Breast epithelium (tissue), 4 donors: ENCODE measurements around the gene PEAK1. TPM values are rescaled to one million over a fixed set of nuclear protein-coding genes. Genes with fewer than 3 reads are reported as not detected.

Source experiments
- DNase-seq, 2 donors: peaks; one replicate each; pipeline ENCODE4 v3.0.0-alpha.2; 2019; ENCODE audit warnings: low spot score in 2 of 2
- H3K27ac ChIP-seq, 2 donors: fragments of 200-600 bp; sonication (generic) in 1 of 2; one replicate each; pipeline ENCODE4 v1.5.1; 2016 to 2019; ENCODE audit warnings: mild to moderate bottlenecking in 1 of 2
- H3K27me3 ChIP-seq, 2 donors: fragments of 200-600 bp; sonication (generic) in 1 of 2; one replicate each; pipeline versions ENCODE4 v1.5.1 to v1.6.0; 2017 to 2019; ENCODE audit warnings: control low read depth in 1 of 2, mild to moderate bottlenecking in 1 of 2
- H3K36me3 ChIP-seq: fragments of 200-600 bp; one replicate; pipeline ENCODE4 v1.5.1; 2019
- H3K4me1 ChIP-seq, 2 donors: fragments of 200-600 bp; sonication (generic); one replicate each; pipeline ENCODE4 v1.5.1; 2016 to 2019; ENCODE audit warnings: control low read depth in 1 of 2
- H3K4me3 ChIP-seq, 3 donors: fragments of 200-600 bp; sonication (generic); 1 replicate in 2 of 3; 2 replicates in 1 of 3; pipeline ENCODE4 v1.5.1; 2016 to 2019; ENCODE audit warnings: mild to moderate bottlenecking in 3 of 3, moderate library complexity in 2 of 3
- H3K9me3 ChIP-seq, 2 donors: fragments of 200-600 bp; sonication (generic) in 1 of 2; one replicate each; pipeline ENCODE4 v1.5.1; 2016 to 2019; ENCODE audit warnings: control low read depth in 1 of 2
- POLR2A ChIP-seq: fragments of 450-650 bp; IDR thresholded peaks from one replicate; pipeline ENCODE4 v1.6.1; 2016; ENCODE audit warnings: antibody characterized with exemption, mild to moderate bottlenecking, moderate library complexity
- POLR2AphosphoS5 ChIP-seq, 3 donors: sonication (generic); formaldehyde crosslinking; IDR thresholded peaks; one replicate each; pipeline ENCODE4 v1.6.1; 2017; ENCODE audit warnings: antibody characterized with exemption in 3 of 3
- intact Hi-C: fragments of 100-400 bp; cut with DNase I; formaldehyde crosslinking; loops from one replicate; pipeline ENCODE4 v1.15.1; 2023; ENCODE audit warnings: low total_unique reads
- total RNA-seq, 3 donors: library from RNA; depleted of rRNA; stranded (reverse); fragments of >200 nt; gene quantifications; one replicate each; pipeline ENCODE4 v1.1.0, GENCODE V29; 2016
- TF ChIP-seq, protein P1 (sequence below), 3 donors: fragments of 450-650 bp; IDR thresholded peaks; one replicate each; pipeline ENCODE4 v1.5.1; 2016 to 2017; ENCODE audit warnings: antibody characterized with exemption in 3 of 3, mild to moderate bottlenecking in 3 of 3, moderate library complexity in 3 of 3

The PEAK1 gene
- total RNA-seq, 3 donors from 2014 or later: 48.5 to 99.5 (median 55.2) TPM

DNA sequence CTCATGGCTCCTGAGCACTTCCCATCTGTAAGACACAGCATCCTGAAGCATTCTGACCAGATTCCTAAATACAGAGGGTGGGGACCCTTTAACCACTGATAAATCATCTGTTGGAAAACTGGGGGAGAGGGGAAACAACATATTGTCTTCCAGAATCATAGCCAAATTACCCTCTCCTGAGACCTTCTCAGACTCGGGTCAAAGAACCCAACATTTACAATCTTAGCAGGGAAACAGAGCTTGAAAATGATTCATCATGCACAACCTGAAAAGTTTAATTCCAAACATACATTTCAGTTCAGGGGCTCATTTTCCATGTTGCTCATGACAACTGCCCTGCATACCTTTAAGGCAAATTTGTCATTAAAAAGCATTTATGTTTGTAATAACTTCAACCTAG is 300.5 kb downstream of the PEAK1 start:
- DNase-seq: no peak
- intact Hi-C loops: no loop called here
- no peak overlapping the region for H3K4me3 ChIP-seq
- no peaks in the 10 kb centered on the region for H3K4me1 ChIP-seq
- no peaks in the 10 kb centered on the region for H3K27me3 ChIP-seq
- no peak for TF ChIP-seq POLR2AphosphoS5 (IDR thresholded peaks at IDR 0.05)
- no peak for TF ChIP-seq POLR2A
- TF ChIP-seq, protein P1, sequence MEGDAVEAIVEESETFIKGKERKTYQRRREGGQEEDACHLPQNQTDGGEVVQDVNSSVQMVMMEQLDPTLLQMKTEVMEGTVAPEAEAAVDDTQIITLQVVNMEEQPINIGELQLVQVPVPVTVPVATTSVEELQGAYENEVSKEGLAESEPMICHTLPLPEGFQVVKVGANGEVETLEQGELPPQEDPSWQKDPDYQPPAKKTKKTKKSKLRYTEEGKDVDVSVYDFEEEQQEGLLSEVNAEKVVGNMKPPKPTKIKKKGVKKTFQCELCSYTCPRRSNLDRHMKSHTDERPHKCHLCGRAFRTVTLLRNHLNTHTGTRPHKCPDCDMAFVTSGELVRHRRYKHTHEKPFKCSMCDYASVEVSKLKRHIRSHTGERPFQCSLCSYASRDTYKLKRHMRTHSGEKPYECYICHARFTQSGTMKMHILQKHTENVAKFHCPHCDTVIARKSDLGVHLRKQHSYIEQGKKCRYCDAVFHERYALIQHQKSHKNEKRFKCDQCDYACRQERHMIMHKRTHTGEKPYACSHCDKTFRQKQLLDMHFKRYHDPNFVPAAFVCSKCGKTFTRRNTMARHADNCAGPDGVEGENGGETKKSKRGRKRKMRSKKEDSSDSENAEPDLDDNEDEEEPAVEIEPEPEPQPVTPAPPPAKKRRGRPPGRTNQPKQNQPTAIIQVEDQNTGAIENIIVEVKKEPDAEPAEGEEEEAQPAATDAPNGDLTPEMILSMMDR (IDR thresholded peaks at IDR 0.05): no peak
- H3K9me3 ChIP-seq: no peaks in the 10 kb centered on the region
- no peaks in the 10 kb centered on the region for H3K36me3 ChIP-seq
- H3K27ac ChIP-seq: no peak overlapping the region

DNA sequence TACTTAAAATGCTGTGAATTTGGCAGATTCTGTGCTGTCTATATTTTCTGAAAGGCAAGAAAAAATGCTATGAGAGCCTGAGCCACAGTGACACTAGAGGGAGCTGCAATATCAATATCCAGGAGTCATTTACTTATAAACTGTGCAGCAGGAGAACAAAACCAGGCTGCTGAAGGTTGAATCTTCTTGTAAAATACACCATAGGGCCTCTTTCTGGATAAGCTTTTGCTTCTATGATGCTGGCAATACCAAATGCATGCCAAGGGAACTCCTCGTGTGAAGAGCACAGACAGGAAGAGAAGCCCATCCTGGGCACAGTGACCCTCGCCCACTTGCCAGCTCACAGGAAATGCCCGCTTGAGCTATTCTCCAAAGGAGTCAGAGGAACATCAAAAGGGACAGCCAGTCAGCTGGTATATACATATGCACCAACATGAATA is 301.0 kb downstream of the PEAK1 start:
- H3K36me3 ChIP-seq: peaks cover 1% of the 10 kb centered on the region
- H3K27ac ChIP-seq: no peak overlapping the region
- intact Hi-C loops: no loop called here

DNA sequence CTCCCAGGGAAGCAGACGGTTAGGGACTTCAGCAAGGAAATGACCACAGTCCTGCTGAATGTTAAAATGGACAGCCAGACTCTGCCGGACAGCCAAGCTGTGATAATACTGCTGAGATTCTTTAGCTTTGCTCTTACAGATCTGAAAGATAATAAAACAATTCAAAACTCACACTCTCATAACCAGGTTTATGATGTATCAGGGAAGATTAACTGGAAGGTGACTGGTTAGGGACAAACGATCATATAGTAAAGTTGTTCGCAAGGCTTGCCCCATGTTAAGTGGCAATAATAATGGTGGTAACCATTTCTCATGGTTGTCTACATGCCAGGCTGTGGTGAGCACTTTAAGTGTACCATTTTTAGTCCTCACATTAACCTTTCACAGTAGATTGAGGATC is 304.7 kb downstream of the PEAK1 start:
- Histone ChIP-seq H3K4me3 (no peak overlapping the region), H3K36me3 (peaks cover 8% of the 10 kb centered on the region), H3K27ac (no peak overlapping the region), H3K9me3 (no peaks in the 10 kb centered on the region), H3K4me1 (no peaks in the 10 kb centered on the region), H3K27me3 (no peaks in the 10 kb centered on the region)
- no peak for DNase-seq
- TF ChIP-seq, protein P1 (IDR thresholded peaks at IDR 0.05): no peak
- TF ChIP-seq POLR2A (no peak), POLR2AphosphoS5 (IDR thresholded peaks at IDR 0.05) (no peak)
- intact Hi-C loops: no loop called here

More for the DNA sequence above, 301.0 kb downstream of the PEAK1 start:
- DNase-seq: peak in 1 of 2 donors; percentile 35
- H3K4me3 ChIP-seq: no peak overlapping the region
- H3K4me1 ChIP-seq: no peaks in the 10 kb centered on the region
- H3K9me3 ChIP-seq: no peaks in the 10 kb centered on the region
- TF ChIP-seq, protein P1 (IDR thresholded peaks at IDR 0.05): peak; percentile 4 to 67 (median 61)
- no peak for TF ChIP-seq POLR2A
- no peak for TF ChIP-seq POLR2AphosphoS5 (IDR thresholded peaks at IDR 0.05)
- no peaks in the 10 kb centered on the region for H3K27me3 ChIP-seq

DNA sequence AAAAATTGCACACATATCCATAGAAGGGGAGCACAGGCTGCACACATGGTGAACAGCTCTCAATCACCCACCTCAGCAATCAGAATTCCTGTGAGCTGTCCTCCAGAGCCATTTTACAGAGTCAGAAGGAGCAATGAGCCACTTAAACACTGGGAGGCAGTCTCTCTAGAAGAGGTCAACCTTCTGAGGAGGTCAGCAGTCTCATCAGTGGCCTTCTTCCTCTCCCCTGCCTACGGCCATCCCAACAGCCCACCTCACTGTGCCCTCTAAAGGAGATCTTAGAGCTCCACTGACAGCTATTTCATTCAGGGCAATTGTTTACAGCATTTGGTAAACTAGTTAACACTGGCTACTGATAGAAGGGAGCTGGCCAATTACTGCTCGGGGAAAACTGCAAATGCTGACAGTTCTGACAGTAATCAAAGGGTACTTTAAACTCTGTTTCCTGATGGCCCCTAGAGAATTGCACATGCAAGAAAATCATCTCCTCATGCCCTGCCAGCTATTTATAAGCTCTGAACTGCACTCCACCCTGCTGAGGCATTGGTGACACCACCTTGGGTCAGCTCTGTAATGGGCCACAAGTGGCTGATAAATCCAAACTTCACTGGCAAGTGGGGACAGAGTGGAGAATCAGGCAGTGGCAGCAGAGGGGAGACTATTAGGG is 306.9 kb downstream of the PEAK1 start:
- H3K36me3 ChIP-seq: peaks cover 8% of the 10 kb centered on the region
- TF ChIP-seq POLR2A (no peak), POLR2AphosphoS5 (IDR thresholded peaks at IDR 0.05) (no peak)
- H3K9me3 ChIP-seq: no peaks in the 10 kb centered on the region
- intact Hi-C loops: no loop called here
- H3K27me3 ChIP-seq: no peaks in the 10 kb centered on the region
- H3K4me1 ChIP-seq: no peaks in the 10 kb centered on the region
- no peak overlapping the region for H3K27ac ChIP-seq
- no peak overlapping the region for H3K4me3 ChIP-seq
- no peak for DNase-seq

DNA sequence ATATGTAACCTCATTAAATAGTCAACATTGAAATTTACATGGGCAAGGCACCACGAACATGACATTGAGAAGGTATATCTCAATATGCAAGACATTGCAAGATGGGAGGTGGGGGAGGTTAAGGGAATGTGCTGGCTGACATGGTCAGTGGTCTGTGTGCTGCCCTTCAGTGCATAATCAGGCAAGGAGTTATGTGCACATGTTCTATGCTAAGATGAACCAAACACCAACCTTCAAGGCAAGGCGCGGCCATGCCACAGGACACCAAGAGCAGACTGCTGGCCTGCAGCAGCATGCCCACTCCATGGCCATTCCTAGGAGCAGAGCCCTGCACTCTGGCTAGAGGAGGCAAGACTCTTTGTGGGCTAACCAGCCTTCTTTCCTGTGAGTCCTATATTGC is 308.1 kb downstream of the PEAK1 start:
- no peak for TF ChIP-seq POLR2AphosphoS5 (IDR thresholded peaks at IDR 0.05)
- no peak for TF ChIP-seq POLR2A
- TF ChIP-seq, protein P1 (IDR thresholded peaks at IDR 0.05): no peak
- no peaks in the 10 kb centered on the region for H3K4me1 ChIP-seq
- no peaks in the 10 kb centered on the region for H3K27me3 ChIP-seq
- H3K36me3 ChIP-seq: peaks cover 8% of the 10 kb centered on the region
- H3K9me3 ChIP-seq: no peaks in the 10 kb centered on the region
- H3K4me3 ChIP-seq: no peak overlapping the region
- intact Hi-C loops: no loop called here
- no peak overlapping the region for H3K27ac ChIP-seq
- no peak for DNase-seq
